Measurements from ENCODE around the gene CORO1C. TPM values are rescaled to one million over a fixed set of nuclear protein-coding genes. Genes with fewer than 3 reads are reported as not detected.

The CORO1C gene
- total RNA-seq, 1 donor from 2014 or later: 74.7 TPM

DNA sequence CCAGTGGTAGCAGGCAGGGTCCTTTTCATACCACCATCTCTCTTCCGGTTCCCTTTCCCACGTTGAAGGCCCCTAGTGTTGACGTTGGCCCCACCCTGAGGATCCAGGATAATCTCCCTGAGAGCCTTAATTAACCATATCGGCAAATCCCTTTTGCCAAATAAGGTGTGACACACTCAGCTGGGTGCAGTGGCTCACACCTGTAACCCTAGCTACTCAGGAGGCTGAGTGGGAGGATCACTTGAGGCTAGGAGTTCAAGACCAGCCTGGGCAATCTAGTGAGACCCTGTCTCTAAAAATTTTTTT is 130.7 kb downstream of the CORO1C start:
- DNase-seq (ENCODE audit: low spot score): no peak
- intact Hi-C loops (cut with DNase I): no loop called here

DNA sequence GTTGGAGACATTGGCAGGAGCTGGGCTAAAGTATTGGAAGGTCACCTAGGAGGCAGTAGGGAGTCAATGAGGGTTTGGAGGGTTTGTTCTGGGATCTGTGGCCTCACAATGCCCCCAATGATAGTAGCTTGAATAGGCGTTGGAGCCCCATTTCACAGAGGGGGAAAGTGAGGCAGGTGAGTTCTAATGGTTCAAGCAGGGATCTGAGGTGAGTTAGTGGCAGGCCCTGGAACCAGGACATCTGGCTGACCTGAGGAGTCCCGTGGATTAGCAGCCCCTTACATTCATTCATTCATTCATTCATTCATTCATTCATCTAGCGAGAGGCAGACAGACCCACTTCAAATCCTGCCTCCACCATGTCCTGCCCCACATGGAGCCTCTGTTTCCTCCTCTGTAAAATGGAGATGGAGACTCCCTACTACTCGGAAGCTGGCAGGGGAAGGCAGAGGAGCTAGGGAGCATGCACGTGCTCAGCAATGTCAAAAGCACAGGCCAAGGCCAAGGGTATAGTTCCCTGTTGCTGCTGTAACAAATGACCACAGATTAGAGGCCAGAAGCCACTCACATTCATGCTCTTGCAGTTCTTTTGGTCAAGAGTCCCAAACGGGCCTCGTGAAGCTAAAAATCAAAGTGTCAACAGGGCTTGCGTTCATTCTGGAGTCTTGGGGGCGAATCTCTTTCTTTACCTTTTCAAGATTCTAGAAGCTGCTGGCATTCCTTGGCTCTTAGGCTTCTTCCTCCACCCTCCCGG is 131.2 kb downstream of the CORO1C start:
- intact Hi-C loops (cut with DNase I): no loop called here
- no peak for DNase-seq (ENCODE audit: low spot score)

DNA sequence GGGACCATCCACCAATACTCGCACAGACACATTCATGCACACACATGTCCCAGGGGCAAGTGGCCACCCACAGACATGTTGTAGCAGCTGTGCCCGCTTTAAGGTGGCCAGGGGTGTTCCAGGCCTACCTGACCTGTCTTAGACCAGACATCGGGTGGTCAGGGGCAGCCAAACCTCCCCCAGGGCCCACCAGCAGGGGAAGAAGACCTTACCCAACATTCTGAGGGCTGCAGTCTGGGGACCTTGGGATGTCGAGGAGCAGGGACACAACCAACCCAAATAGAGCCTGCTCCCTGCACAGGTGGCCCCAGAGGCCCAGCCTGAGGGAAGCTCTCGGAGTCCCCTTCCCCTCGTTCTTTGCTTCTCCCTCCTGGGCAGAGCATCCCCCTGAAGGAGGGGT is 131.8 kb downstream of the CORO1C start:
- no peak for DNase-seq (ENCODE audit: low spot score)
- intact Hi-C loops (cut with DNase I): no loop called here

DNA sequence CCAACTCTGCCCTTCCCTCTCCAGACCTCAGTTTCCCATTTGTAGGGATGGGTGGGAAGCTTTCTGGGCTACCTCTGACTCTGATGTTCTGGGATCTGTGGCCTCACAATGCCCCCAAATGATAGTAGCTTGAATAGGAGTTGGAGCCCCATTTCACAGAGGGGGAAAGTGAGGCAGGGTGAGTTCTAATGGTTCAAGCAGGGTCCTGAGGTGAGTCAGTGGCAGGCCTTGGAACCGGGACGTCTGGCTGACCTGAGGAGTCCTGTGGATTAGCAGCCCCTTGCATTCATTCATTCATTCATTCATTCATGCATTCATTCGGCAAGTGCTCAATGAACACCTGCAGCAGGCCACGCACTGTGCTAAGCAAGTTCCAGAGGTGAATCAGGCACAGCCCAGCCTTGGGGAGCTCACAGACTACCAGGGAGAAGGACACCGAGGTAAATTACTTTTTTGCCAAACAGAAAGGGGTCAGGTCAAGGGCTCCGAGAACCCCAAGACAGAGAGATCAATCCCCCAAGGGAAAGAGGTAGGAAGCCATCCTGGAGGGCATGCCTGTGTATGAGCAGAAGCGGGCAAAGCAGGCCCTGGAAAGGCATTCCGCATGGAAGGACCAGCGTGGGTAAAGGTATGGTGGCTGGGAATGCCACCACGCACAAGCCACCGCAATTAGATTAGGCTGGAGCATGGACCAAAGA is 132.6 kb downstream of the CORO1C start:
- no peak for DNase-seq (ENCODE audit: low spot score)
- intact Hi-C loops (cut with DNase I): no loop called here

DNA sequence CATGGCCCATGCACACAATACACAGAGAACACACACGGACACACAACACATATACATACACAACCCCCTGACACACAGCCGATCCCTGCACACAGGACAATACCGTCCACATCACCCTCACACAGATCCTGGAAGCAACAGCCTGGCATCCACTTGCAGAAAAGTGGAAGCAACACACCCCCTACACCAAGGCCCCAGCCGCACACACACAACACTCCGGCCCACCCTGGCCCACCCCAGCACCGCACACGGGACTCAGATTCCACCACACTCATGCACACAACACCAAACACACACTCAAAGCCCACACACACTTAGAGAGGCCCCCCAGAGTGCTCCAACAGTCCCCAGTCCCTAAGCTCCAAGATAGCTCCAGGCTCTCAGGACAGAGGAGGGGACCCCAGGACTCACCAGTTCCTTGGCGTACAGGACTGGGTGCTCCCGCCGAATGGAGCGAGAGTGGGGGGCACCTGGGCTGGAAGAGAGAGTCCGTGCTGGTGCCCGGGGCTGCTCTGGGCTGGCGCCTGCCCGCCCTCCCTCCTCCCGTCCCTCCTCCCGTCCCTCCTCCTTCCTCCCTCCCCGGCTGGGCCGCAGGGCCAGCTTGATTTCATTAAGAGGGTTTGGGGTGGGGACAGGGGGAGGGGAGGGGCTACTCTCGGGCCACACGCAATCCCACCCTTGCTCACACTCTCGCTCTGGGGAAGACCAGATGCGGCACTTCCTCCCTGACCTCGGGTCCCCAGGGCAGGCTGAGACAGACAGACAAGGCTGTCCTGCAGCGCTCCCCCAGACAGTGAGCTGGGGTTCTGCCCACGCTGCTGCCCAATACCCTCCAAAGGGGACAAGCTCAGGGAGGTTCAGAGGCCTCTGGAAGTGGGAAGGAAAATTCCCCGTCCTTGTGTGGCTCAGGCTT is 133.5 kb downstream of the CORO1C start, which contains the start of gene TMEM119:
TMEM119 (minus strand) TSS at position 526 of the 913 bp plus-strand sequence. CDS start 5,701 bp downstream, outside the sequence.
- intact Hi-C loops (cut with DNase I): no loop called here
- no peak for DNase-seq (ENCODE audit: low spot score)

DNA sequence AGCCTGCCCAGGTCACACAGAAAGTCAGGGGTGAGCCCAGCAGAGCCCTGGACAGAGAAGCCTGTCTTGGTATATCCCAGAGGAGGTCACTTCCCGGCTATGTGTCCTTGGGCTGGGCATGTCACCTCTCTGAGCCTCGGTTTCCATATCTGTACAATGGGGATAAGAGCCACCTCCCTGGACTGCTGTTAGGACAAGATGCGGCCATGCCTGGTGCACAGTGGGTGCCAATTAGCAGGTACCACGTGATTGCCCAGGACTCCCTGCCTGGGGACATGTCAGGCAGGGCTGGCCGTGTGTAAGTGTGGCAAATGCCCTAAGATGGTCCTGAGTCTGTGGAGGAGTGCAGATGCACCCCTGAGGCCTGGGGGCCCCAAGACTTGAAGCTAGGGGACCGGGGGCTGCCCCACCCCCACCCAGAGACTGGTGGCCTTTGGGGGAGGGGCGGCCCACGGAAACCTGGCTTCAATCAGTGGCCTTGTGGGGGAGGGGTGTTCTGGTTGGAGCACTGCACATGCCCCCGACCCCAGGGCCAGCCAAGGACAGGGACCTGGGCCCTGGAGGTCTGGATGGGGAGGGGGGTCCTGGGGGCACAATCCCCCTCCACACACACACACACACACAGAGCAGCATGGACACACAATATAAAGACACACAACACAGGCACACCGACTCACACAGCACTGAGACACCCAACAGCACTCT is 134.3 kb downstream of the CORO1C start:
- intact Hi-C loops (cut with DNase I): no loop called here
- no peak for DNase-seq (ENCODE audit: low spot score)

DNA sequence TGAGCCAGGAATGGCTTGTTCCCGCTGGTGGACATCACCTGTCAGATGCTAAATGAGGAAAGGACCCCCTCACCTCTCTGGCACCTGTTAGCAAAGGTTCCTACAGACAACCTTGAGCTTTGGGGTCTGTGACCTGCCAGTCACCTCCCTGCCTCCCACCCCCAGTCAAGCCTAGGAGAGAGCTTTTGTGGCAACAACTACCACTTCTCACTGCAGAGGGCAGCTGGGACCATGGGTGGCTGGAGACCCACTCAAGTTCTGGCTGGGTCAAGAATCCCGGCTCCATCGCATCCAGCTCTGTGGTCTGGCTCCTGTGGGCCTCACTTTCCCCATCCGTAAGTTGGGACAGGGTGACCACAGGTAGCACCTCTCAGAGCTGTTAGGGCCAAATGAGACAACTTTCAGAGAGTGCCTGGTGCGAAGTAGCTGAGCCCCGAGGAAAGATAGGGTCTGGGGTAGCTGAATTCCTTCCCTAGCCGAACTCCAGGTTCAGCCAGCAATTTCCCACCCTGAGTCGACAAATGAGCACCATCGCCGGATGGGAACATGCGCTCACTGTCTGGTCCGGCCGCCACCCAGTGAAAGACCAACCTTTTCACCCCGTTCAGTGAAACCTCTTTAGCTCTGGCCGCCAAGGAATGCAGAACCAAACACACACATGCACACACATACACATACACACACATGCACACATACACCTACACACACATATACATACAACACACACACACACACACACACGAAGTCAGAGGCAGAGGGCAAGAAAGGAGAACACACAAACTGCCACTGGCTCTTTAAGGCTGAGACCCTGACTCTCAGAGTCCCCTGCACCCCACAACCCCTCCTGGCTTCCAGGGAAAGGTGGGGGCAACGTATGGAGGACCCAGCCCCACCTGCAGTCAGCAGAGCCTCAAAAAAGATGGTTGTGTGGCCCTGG is 135.3 kb downstream of the CORO1C start:
- intact Hi-C loops (cut with DNase I): no loop called here
- no peak for DNase-seq (ENCODE audit: low spot score)

Small RNAs within 50 kb of the gene (microRNA-seq; reads per million reads assigned to microRNA genes)
- gene MIR4496: not detected

Other genes with a start within 250 kb of the CORO1C start
- gene FICD, start 216.2 kb downstream of the CORO1C start, total RNA-seq: 3.8 TPM
- 29.2 TPM for gene SART3, start 170.3 kb downstream of the CORO1C start, total RNA-seq
- 432 TPM for gene ISCU, start 168.9 kb downstream of the CORO1C start, total RNA-seq
- 3.4 TPM for gene TMEM119, start 133.4 kb downstream of the CORO1C start, total RNA-seq
- gene SELPLG, start 97.6 kb downstream of the CORO1C start, total RNA-seq: 3.1 TPM
- gene SSH1, start 126.1 kb upstream of the CORO1C start, total RNA-seq: 50.6 TPM
- not detected for gene DAO, start 148.6 kb upstream of the CORO1C start, total RNA-seq